HepG2 (cell line): ENCODE data around the gene RAD51AP1. TPM values are rescaled to one million over a fixed set of nuclear protein-coding genes. Genes with fewer than 3 reads are reported as not detected.

ENCODE experiments used
- ATAC-seq: fragments of 200-7000 bp; cut with Tn5 transposase; 3 replicates; pipeline ENCODE4 v1.9.1; 2020; ENCODE audit warnings: mild to moderate bottlenecking, moderate library complexity
- BruUV-seq: library from RNA; stranded (reverse); fragments of 400-500 nt; replicated peaks from 2 replicates; lab custom pipeline; 2021; lab: Mats Ljungman, UMichigan
- CTCF ChIA-PET: fragments of 300-600 bp; formaldehyde crosslinking; extraction: SDS; loops from one replicate; lab custom pipeline; 2021; ENCODE audit warnings: low total read pairs, inconsistent platforms, low intra/inter-chr PET ratio; lab: Yijun Ruan, JAX
- POLR2A ChIA-PET: fragments of 350-600 bp; sonication (Branson Sonifier 250); formaldehyde crosslinking; loops from one replicate; lab custom pipeline; 2020; ENCODE audit warnings: antibody characterized with exemption, inconsistent platforms; lab: Yijun Ruan, JAX
- DNase-seq: peaks from one replicate; pipeline ENCODE4 v3.0.0-alpha.2; 2015; ENCODE audit warnings: low spot score
- FAIRE-seq: peaks from 3 replicates; lab custom pipeline; 2011; peaks lifted over from hg19 to GRCh38; lab: Jason Lieb, UNC
- H2AFZ ChIP-seq: one replicate; pipeline ENCODE4 v1.6.1; 2011; ENCODE audit warnings: low read length, inconsistent platforms
- H3K27ac ChIP-seq: fragments of 300-600 bp; 3 replicates; pipeline ENCODE4 v1.8.0; 2011; ENCODE audit warnings: mixed run types, mild to moderate bottlenecking, mixed read lengths, low read length, inconsistent platforms; ENCODE audit not compliant: insufficient read depth; ENCODE audit errors: extremely low read length
- H3K27me3 ChIP-seq, 2 experiments: fragments of 200-600 bp in 1 of 2; 2 replicates in 1 of 2; 3 replicates in 1 of 2; pipeline versions ENCODE4 v1.6.0 to v1.8.0; 2011; ENCODE audit warnings: low read length in 2 of 2, mild to moderate bottlenecking in 2 of 2, moderate library complexity in 2 of 2, inconsistent platforms in 1 of 2; ENCODE audit not compliant: insufficient read depth in 2 of 2, control insufficient read depth in 1 of 2
- H3K36me3 ChIP-seq, 2 experiments: fragments of 200-600 bp in 1 of 2; replicated peaks in 1 of 2; 2 replicates in 1 of 2; 3 replicates in 1 of 2; pipeline versions ENCODE4 v1.5.1 to v1.8.0; 2011; ENCODE audit warnings: low read length in 2 of 2, inconsistent platforms in 1 of 2; ENCODE audit not compliant: insufficient read depth in 2 of 2, control insufficient read depth in 1 of 2
- H3K4me1 ChIP-seq: 2 replicates; pipeline ENCODE4 v1.5.1; 2012; ENCODE audit warnings: low read length, inconsistent platforms; ENCODE audit not compliant: insufficient read depth
- H3K4me2 ChIP-seq: 2 replicates; pipeline ENCODE4 v1.6.0; 2011; ENCODE audit warnings: low read depth, low read length, inconsistent platforms
- H3K4me3 ChIP-seq, 3 experiments: fragments of 200-600 bp in 1 of 3; sonication (generic), shearing (Covaris generic) in 1 of 3; replicated peaks in 1 of 3; 2 replicates each; pipeline ENCODE4 v1.5.1; 2011 to 2016; ENCODE audit warnings: low read length in 3 of 3, inconsistent platforms in 2 of 3, low read depth in 2 of 3, mild to moderate bottlenecking in 2 of 3, control low read depth in 1 of 3, mixed read lengths in 1 of 3; ENCODE audit not compliant: insufficient read depth in 1 of 3
- H3K79me2 ChIP-seq: one replicate; pipeline ENCODE4 v1.6.1; 2011; ENCODE audit warnings: low read length, inconsistent platforms; ENCODE audit not compliant: insufficient read depth
- H3K9ac ChIP-seq: 2 replicates; pipeline ENCODE4 v1.6.0; 2011; ENCODE audit warnings: mild to moderate bottlenecking, low read depth, low read length, inconsistent platforms; ENCODE audit not compliant: insufficient read depth
- H3K9me3 ChIP-seq: 2 replicates; pipeline ENCODE4 v1.5.1; 2012; ENCODE audit warnings: mild to moderate bottlenecking, low read length
- H4K20me1 ChIP-seq: 2 replicates; pipeline ENCODE4 v1.6.0; 2011; ENCODE audit warnings: inconsistent platforms, mild to moderate bottlenecking, low read length, moderate library complexity; ENCODE audit not compliant: insufficient read depth
- ATRX ChIP-seq: sonication (generic); formaldehyde crosslinking; IDR thresholded peaks from 2 replicates; pipeline ENCODE4 v1.4.0; 2020; ENCODE audit warnings: missing genetic modification reagents, borderline replicate concordance
- HIVEP1 ChIP-seq: sonication (generic); formaldehyde crosslinking; IDR thresholded peaks from 2 replicates; pipeline ENCODE4 v1.4.0; 2020; ENCODE audit warnings: mild to moderate bottlenecking, missing genetic modification reagents
- HNRNPH1 ChIP-seq: fragments of 200-400 bp; formaldehyde crosslinking; optimal IDR thresholded peaks from 2 replicates; pipeline ENCODE3; 2017; ENCODE audit warnings: mild to moderate bottlenecking, low read depth, low read length
- MATR3 ChIP-seq: sonication (generic); formaldehyde crosslinking; IDR thresholded peaks from 2 replicates; pipeline ENCODE4 v1.4.0; 2020; ENCODE audit warnings: missing genetic modification reagents
- SNAI1 ChIP-seq: sonication (generic); formaldehyde crosslinking; IDR thresholded peaks from 2 replicates; pipeline ENCODE4 v1.5.0; 2020; ENCODE audit warnings: mild to moderate bottlenecking, missing genetic modification reagents, borderline replicate concordance
- YEATS2 ChIP-seq: sonication (generic); formaldehyde crosslinking; IDR thresholded peaks from 2 replicates; pipeline ENCODE4 v1.4.0; 2020; ENCODE audit warnings: missing genetic modification reagents, borderline replicate concordance
- ZFYVE20 ChIP-seq: sonication (generic); formaldehyde crosslinking; IDR thresholded peaks from 2 replicates; pipeline ENCODE4 v1.8.0; 2023; ENCODE audit warnings: low read depth, mild to moderate bottlenecking, moderate library complexity, missing genetic modification reagents, borderline replicate concordance
- ZIK1 ChIP-seq: sonication (generic); formaldehyde crosslinking; IDR thresholded peaks from 2 replicates; pipeline ENCODE4 v1.5.0; 2020; ENCODE audit warnings: mild to moderate bottlenecking, low read depth, missing genetic modification reagents, borderline replicate concordance
- ZNF350 ChIP-seq: sonication (generic); formaldehyde crosslinking; IDR thresholded peaks from 2 replicates; pipeline ENCODE4 v1.4.0; 2020; ENCODE audit warnings: mild to moderate bottlenecking, low read depth, missing genetic modification reagents, borderline replicate concordance
- ZNF883 ChIP-seq: sonication (generic); formaldehyde crosslinking; IDR thresholded peaks from 2 replicates; pipeline ENCODE4 v1.5.1; 2020; ENCODE audit warnings: mild to moderate bottlenecking, missing genetic modification reagents; ENCODE audit errors: not compliant biosample characterization
- ZSCAN30 ChIP-seq: sonication (generic); formaldehyde crosslinking; IDR thresholded peaks from 2 replicates; pipeline ENCODE4 v1.5.0; 2020; ENCODE audit warnings: mild to moderate bottlenecking, missing genetic modification reagents
- WGBS: methylation state at CpG from one replicate; pipeline ENCODE4 v1.1.6; 2017; ENCODE audit warnings: low lambda C conversion rate; 5-methylcytosine and 5-hydroxymethylcytosine counted together
- in situ Hi-C: cut with HindIII; loops from 2 replicates; pipeline ENCODE4 v1.10.0; 2017; ENCODE audit warnings: low pct_unique_long_range_greater_than_20kb; ENCODE audit not compliant: extremely low pct_ligation_motif_present
- intact Hi-C: fragments of 100-400 bp; cut with micrococcal nuclease; formaldehyde crosslinking; loops from one replicate; pipeline ENCODE4 v1.10.0; 2022; ENCODE audit not compliant: unreplicated experiment
- polyA plus RNA-seq, 8 experiments: library from polyadenylated mRNA; depleted of rRNA in 3 of 8; stranded (reverse) in 7 of 8; unstranded in 1 of 8; fragments of >200 nt; fragmentation: Illumina TruSeq in 4 of 8; extraction: Trizol in 4 of 8; gene quantifications; 2 replicates each; pipeline versions ENCODE4 v1.2.1 to v1.2.3, GENCODE V29; 2011 to 2016; ENCODE audit warnings: low read depth in 4 of 8, missing spikeins in 1 of 8, mixed read lengths in 1 of 8; ENCODE audit not compliant: insufficient read depth in 1 of 8
- total RNA-seq, 5 experiments: library from RNA; depleted of rRNA; stranded (reverse); fragments of >200 nt; fragmentation: Illumina TruSeq; extraction: Trizol; gene quantifications; 2 replicates each; pipeline ENCODE4 v1.2.3, GENCODE V29; 2016; ENCODE audit warnings: low read depth in 1 of 5
- TF ChIP-seq, protein P1 (sequence below): sonication (generic); formaldehyde crosslinking; conservative IDR thresholded peaks from 2 replicates; pipeline ENCODE4 v1.4.0; 2020; ENCODE audit warnings: mild to moderate bottlenecking, missing genetic modification reagents, moderate library complexity

The RAD51AP1 gene
- total and polyA plus RNA-seq, 2 of the 13 experiments (the other 11 are each of a cell fraction or from before 2014, with no cell fraction given): 16.6 to 49.3 TPM

DNA sequence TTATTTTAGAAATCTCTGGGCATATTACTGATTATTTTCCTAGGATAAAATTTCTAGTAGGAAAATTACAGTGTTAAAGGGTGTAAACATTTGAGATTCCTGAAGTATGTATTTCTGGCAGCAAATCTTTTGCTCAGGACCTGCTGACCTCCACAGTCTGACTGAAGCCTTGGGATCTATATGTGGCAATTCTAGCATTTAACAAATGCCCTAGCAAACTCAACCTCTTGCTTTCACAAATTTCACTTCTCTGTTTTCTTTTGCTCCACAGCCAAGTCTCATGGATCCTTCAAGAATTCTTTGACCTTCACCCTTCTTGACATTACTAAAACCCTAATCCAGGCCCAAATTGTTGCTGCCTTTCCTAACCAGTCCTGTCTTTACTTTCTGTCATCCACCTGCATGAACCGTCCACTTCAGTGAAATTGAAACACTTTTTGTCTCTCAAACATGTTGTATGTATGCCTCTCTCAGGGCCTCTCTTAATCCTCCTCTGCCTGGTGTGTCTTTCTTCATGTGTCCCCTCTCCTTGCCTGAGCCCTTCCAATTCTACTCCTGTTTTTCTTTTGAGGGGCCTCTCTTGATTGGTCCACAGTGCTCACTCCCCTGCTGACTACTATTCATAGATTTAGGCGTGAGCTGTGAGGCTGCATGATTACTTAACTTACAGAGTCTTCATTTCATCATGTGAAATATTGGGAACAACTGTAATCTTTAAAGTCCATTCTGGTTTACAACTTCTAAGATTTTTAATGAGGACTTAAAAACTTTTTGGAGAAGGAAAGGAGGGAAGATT lies 18.2 kb downstream of the RAD51AP1 start:
- FAIRE-seq (no peak), ATAC-seq (no peak), DNase-seq (no peak)
- peaks cover 4% of the 10 kb centered on the region for H3K4me1 ChIP-seq
- WGBS: 97% methylated on average over 2 of the region's 2 CpGs
- ChIA-PET CTCF (no interaction called here), POLR2A (no interaction called here)
- H3K27ac ChIP-seq: no peak overlapping the region
- H3K36me3 ChIP-seq: peaks cover 0 to 8% of the 10 kb centered on the region in 2 experiments
- no peaks in the 10 kb centered on the region for H3K79me2 ChIP-seq
- no peak overlapping the region for H3K4me3 ChIP-seq
- H2AFZ ChIP-seq: no peak overlapping the region
- intact Hi-C loops: no loop called here
- H4K20me1 ChIP-seq: no peaks in the 10 kb centered on the region
- no peak overlapping the region for H3K4me2 ChIP-seq
- H3K27me3 ChIP-seq: no peaks in the 10 kb centered on the region
- no peak overlapping the region for H3K9ac ChIP-seq
- in situ Hi-C loops: no loop called here
- TF ChIP-seq, protein P1, sequence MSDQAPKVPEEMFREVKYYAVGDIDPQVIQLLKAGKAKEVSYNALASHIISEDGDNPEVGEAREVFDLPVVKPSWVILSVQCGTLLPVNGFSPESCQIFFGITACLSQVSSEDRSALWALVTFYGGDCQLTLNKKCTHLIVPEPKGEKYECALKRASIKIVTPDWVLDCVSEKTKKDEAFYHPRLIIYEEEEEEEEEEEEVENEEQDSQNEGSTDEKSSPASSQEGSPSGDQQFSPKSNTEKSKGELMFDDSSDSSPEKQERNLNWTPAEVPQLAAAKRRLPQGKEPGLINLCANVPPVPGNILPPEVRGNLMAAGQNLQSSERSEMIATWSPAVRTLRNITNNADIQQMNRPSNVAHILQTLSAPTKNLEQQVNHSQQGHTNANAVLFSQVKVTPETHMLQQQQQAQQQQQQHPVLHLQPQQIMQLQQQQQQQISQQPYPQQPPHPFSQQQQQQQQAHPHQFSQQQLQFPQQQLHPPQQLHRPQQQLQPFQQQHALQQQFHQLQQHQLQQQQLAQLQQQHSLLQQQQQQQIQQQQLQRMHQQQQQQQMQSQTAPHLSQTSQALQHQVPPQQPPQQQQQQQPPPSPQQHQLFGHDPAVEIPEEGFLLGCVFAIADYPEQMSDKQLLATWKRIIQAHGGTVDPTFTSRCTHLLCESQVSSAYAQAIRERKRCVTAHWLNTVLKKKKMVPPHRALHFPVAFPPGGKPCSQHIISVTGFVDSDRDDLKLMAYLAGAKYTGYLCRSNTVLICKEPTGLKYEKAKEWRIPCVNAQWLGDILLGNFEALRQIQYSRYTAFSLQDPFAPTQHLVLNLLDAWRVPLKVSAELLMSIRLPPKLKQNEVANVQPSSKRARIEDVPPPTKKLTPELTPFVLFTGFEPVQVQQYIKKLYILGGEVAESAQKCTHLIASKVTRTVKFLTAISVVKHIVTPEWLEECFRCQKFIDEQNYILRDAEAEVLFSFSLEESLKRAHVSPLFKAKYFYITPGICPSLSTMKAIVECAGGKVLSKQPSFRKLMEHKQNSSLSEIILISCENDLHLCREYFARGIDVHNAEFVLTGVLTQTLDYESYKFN (CRISPR knock-in tag): no peak
- TF ChIP-seq ZFYVE20 (CRISPR knock-in tag): no peak
- TF ChIP-seq ZSCAN30 (CRISPR knock-in tag): no peak
- TF ChIP-seq ATRX (CRISPR knock-in tag): no peak
- TF ChIP-seq HNRNPH1: no peak
- TF ChIP-seq HIVEP1 (CRISPR knock-in tag): no peak
- TF ChIP-seq ZNF883 (CRISPR knock-in tag): no peak
- no peak for TF ChIP-seq ZNF350
- no peak for TF ChIP-seq YEATS2
- no peak for TF ChIP-seq SNAI1 (CRISPR knock-in tag)
- no peak for TF ChIP-seq ZIK1 (CRISPR knock-in tag)
- TF ChIP-seq MATR3: no peak
- no TSS peak for BruUV-seq
- no peaks in the 10 kb centered on the region for H3K9me3 ChIP-seq
